ENCODE data around the gene MVB12B. TPM values are rescaled to one million over a fixed set of nuclear protein-coding genes. Genes with fewer than 3 reads are reported as not detected.

MVB12B gene
- total and polyA plus RNA-seq, 2 of the 13 experiments (the other 11 are each of a cell fraction or from before 2014, with no cell fraction given) = 12.1 to 30.1 TPM

- TF ChIP-seq HNF1A (IDR thresholded peaks at IDR 0.05; ENCODE audit: low read depth) = no peak
- TF ChIP-seq HNF1A (CRISPR knock-in tag; IDR thresholded peaks at IDR 0.05; ENCODE audit: borderline replicate concordance) = peak; percentile 79; the same call in 1 of the 2 replicates
- peak; percentile 76; the same call in 1 of the 2 replicates for TF ChIP-seq ZNF232 (CRISPR knock-in tag; IDR thresholded peaks at IDR 0.05; ENCODE audit: borderline replicate concordance)
- peak; percentile 86; the same call in 1 of the 2 replicates for TF ChIP-seq ZNF331 (CRISPR knock-in tag; IDR thresholded peaks at IDR 0.05)
- 0 out of 2 replicates have a peak, but pooled peaks have one; percentile 43 for TF ChIP-seq E2F1 (CRISPR knock-in tag; IDR thresholded peaks at IDR 0.05)
- peak; percentile 37; the same call in 1 of the 2 replicates for TF ChIP-seq ZNF574 (CRISPR knock-in tag; IDR thresholded peaks at IDR 0.05)
- TF ChIP-seq KDM1A (CRISPR knock-in tag; IDR thresholded peaks at IDR 0.05) = peak; percentile 69; the same call in 1 of the 2 replicates
- peak; percentile 93 for TF ChIP-seq HNF4G (IDR thresholded peaks at IDR 0.05; ENCODE audit: borderline replicate concordance, low read depth, low read length)
- TF ChIP-seq HNF4G (CRISPR knock-in tag; IDR thresholded peaks at IDR 0.05; ENCODE audit: borderline replicate concordance, low read depth) = peak; percentile 57; the same call in 1 of the 2 replicates
These were observed 200.6 kb downstream of the MVB12B start (continued) for GRCh38 chr9:126527109-126527825.
